Coronary artery (tissue), 2 donors: ENCODE measurements around the gene RAB1A.

Source experiments
- DNase-seq: peaks from one replicate; pipeline ENCODE4 v3.0.0-alpha.2; 2017; ENCODE audit warnings: low spot score
- H3K27ac ChIP-seq, 2 donors: fragments of 200-600 bp; sonication (generic); one replicate each; pipeline ENCODE4 v1.5.1; 2016 to 2019
- H3K4me3 ChIP-seq: fragments of 200-600 bp; sonication (generic); 2 replicates; pipeline ENCODE4 v1.5.1; 2016; ENCODE audit warnings: mild to moderate bottlenecking, moderate library complexity
- TF ChIP-seq, protein P1 (sequence below): fragments of 200-600 bp; sonication (generic); IDR thresholded peaks from one replicate; pipeline ENCODE4 v1.5.1; 2019; ENCODE audit warnings: antibody characterized with exemption

RAB1A gene

DNA sequence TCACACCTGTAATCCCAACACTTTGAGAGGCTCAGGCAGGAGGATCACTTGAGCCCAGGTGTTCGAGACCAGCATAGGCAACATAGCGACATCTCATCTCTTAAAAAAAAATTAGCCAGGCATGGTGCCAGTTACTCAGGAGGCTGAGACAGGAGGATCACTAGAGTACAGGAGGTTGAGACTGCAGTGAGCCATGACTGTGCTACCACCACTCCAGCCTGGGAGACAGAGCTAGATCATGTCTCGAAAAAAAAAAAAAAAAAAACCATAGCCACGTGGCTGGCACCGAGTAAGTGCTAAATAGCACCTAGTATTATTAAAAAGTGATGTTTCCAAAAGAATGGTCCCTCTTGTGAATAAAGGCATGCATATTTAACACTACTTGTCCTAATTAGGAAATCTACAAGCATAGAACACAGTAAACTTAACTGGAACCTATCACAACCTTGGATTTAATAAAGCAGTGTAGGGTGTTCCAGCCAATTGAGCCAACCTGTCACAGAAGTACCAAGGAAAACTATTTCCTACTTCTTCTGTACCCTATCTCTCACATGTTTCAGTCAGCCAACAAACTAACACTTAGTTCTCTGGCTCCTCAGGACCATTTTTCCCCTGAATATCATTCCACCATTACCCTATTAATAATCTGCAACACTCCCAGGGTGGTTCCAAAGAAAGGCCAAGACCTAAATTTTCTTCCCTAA, 8.8 kb downstream of the RAB1A start:
- H3K27ac ChIP-seq, result no peak overlapping the region
- TF ChIP-seq, protein P1, sequence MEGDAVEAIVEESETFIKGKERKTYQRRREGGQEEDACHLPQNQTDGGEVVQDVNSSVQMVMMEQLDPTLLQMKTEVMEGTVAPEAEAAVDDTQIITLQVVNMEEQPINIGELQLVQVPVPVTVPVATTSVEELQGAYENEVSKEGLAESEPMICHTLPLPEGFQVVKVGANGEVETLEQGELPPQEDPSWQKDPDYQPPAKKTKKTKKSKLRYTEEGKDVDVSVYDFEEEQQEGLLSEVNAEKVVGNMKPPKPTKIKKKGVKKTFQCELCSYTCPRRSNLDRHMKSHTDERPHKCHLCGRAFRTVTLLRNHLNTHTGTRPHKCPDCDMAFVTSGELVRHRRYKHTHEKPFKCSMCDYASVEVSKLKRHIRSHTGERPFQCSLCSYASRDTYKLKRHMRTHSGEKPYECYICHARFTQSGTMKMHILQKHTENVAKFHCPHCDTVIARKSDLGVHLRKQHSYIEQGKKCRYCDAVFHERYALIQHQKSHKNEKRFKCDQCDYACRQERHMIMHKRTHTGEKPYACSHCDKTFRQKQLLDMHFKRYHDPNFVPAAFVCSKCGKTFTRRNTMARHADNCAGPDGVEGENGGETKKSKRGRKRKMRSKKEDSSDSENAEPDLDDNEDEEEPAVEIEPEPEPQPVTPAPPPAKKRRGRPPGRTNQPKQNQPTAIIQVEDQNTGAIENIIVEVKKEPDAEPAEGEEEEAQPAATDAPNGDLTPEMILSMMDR, result no peak
- DNase-seq, result no peak
- H3K4me3 ChIP-seq, result no peak overlapping the region

DNA sequence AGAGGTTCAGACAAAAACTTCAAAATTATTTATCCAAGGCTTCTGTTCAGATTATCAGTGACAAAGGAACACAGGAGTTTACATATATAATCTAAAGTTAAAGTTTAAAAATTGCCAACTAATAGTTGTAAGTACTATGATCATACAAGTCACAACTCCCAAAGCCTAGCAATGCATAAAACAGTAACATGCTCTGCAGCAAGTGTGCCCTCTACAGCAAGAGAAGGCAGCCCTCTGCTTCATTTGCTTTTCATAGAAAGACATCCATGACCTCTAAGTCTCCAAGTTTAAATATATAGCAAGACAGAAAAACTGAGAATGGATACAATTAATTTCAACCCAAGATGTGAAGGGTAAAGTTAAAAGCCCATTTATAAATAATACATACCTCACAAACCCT, 13.3 kb downstream of the RAB1A start:
- no peak overlapping the region for H3K4me3 ChIP-seq
- TF ChIP-seq, protein P1, result no peak
- DNase-seq, result no peak
- H3K27ac ChIP-seq, result no peak overlapping the region

DNA sequence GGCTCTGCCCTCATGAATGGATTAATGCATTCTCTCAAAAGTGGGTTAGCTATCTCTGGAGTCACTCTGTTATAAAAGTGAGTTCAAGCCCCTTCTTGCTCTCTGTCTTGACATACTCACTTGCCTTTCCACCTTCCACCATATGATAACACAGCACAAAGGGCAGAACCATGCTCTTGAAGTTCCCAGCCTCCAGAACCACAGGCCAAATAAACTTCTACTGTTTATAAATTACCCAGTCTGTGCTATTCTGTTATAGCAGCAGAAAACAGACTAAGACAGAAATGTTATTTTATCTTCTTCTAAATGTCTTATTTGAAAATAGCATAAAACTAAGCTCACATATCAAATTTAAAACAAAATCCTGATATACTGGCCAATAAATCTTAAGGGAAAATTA, 15.0 kb downstream of the RAB1A start:
- no peak for DNase-seq
- no peak overlapping the region for H3K27ac ChIP-seq
- no peak overlapping the region for H3K4me3 ChIP-seq
- TF ChIP-seq, protein P1, result no peak

DNA sequence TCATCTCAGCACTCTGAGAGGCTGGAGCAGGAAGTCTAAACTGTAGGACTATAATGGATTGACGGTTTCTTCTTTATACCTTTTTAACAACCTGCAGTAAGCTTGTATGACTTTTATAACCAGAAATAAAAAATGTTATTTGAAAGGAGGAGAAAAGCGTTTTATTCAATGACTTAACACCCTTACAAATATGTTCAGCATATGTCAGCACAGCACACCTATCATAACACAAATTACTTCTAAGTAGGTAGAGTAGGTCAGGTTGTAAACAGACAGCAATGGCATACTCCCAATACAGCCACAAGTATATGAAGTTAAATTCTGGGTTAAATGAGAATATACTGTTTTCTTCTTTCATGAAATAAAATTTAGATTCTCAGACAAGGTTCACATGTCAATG, 16.1 kb downstream of the RAB1A start:
- TF ChIP-seq, protein P1, result no peak
- Histone ChIP-seq H3K27ac (no peak overlapping the region), H3K4me3 (no peak overlapping the region)

GRCh38 chr2:65113229-65113628, 16.7 kb downstream of the RAB1A start:
- DNase-seq, result no peak
- TF ChIP-seq, protein P1, result no peak
- Histone ChIP-seq H3K4me3 (no peak overlapping the region), H3K27ac (no peak overlapping the region)

More for the DNA sequence above, 16.1 kb downstream of the RAB1A start:
- DNase-seq, result no peak

GRCh38 chr2:65112633-65113032, 17.3 kb downstream of the RAB1A start:
- H3K27ac ChIP-seq, result no peak overlapping the region
- no peak overlapping the region for H3K4me3 ChIP-seq
- TF ChIP-seq, protein P1, result no peak
- DNase-seq, result no peak

GRCh38 chr2:65108780-65109179, 21.1 kb downstream of the RAB1A start:
- Histone ChIP-seq H3K27ac (no peak overlapping the region), H3K4me3 (no peak overlapping the region)
- DNase-seq, result no peak
- TF ChIP-seq, protein P1, result no peak
